NCI-H2107 (cell line): ENCODE measurements around the gene MDC1.

Experiments
- DNase-seq: peaks from one replicate; lab custom pipeline; 2025; lab: John Stamatoyannopoulos, UW

The MDC1 gene

DNA sequence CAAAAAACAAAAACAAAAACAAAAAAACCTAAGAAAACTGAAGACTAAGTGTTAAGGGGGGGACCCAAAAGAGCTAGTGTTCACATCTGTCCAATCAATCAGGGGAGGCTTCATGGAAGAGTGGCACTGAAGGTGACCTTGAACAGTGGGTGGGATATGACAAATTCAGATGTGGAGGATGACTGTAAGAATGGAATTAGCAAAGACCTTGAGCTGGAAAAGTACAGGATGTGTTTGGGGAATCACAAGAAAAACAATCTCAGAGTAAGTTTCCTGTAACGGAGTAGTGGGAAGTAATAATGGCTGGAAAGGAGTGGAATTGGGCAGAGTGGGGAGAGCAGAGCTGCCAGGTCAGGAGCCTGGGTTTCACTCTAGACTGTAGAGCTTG, 30.2 kb upstream of the MDC1 start:
- no peak for DNase-seq

- DNase-seq, result no peak
Measured at GRCh38 chr6:30744054-30744805, 27.1 kb upstream of the MDC1 start, which contains the start of gene IER3. IER3 (minus strand) TSS chr6:30744547; CDS start chr6:30744518, 29 bp downstream.

DNA sequence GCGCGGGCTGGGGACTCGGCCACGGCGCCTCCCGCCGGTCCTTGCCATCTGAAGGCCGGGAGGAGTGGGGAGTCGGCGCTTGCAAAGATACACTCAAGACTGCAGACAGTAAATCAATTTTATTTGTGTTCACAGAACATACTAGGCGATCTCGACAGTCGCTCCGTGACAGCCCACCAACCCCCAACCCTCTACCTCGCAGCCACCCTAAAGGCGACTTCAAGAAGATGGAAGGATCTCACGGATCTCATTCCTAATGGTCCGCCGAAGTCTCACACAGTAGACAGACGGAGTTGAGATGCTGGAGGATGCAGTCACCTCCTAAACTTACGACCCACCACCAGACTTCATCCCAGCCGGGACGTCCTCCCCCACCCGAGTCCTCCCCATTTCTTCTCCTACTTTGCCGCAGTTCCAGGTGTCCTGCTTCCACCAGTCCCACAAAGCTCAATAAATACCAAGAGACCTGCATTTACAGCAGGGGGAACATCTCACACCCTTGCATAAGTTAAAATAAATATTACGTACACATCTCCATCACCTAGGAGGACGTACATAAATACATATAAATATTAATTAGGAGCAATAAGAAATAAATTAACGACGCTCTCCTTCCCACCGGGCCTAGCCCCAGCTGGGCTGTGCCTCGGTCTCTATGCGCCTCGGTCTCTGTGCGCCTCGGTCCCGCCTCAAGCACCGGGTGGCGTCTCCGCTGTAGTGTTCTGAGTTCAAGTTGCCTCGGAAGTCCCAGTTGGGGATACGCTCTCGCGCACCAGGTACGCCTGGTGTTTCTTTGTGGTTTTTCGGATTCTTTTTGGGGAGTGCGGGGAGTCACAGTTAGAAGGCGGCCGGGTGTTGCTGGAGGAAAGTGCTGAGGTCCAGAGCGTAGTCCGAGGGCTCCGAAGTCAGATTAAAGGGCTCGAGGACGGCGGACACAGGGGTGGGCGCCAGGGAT, 26.3 kb upstream of the MDC1 start:
- no peak for DNase-seq

DNA sequence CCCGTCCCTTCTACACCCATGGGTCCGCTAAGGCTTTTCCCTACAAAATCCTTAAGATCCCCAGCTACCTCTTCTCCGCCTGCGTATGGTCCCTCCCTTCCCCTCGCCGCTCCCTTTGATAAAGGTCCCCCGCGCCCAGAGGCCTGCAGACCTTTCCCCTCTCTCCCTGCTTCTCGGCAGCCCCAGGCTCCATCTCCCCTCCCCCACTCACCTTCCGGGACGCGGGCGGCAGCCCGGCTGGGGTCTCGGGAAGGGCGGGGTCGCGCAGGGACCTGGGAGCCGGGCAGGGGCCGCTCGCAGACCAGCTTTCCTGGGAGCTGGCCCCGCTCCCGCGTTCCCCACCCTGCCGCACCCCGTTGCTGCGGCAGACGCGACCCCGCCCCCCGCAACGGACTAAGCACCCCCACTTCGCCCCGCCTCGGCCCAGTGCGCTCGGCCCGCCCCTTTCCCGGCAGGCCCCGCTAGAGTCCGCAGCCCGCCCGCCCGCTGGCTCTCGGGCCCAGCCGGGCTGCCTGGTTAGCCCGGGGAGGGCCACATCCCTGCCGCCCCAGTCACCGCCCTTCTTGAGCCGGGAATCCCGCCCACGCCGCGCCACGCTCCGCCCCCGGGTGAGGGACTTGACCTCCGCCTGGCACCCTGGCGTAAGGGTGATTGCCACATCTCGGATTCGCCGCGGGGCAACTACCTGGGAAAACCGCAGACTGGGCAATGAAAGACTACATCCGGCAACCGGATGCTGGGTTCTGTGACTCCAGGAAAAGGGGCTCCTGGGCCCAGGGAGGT, 25.4 kb upstream of the MDC1 start, which contains the start of gene FLOT1:
Gene FLOT1, minus strand, starts transcription at position 372 of the 783 bp plus-strand sequence. CDS start 498 bp downstream, outside the sequence.
- peak; percentile 39 for DNase-seq

DNA sequence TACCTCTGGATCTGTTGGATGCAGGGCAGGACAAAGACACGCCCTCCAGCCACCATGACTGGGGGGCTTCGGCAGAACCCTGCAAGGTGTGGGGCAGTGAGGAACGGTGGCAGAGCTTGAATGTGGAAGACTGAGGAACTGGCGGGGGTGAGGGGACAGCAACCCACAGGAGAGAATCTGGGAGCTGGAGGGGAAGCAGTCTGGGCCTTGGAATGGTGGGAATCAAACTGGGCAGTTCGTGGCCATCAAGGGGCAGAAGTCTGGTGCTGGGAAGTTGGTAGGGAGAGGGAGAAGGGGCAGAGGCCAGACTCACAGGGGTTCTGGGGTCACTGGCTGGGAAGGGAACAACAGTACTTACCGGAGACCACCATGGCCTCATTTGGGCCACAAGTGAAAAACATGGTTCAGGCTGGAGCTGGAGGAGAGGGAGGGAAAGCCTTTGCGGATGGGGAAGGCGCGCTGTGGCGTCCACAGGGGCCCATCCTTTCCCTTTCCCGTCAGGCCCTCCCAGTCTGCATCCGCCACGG, 24.8 kb upstream of the MDC1 start:
- no peak for DNase-seq

GRCh38 chr6:30741063-30741779, 24.1 kb upstream of the MDC1 start:
- DNase-seq, result no peak

GRCh38 chr6:30740540-30740870, 23.4 kb upstream of the MDC1 start:
- no peak for DNase-seq

DNA sequence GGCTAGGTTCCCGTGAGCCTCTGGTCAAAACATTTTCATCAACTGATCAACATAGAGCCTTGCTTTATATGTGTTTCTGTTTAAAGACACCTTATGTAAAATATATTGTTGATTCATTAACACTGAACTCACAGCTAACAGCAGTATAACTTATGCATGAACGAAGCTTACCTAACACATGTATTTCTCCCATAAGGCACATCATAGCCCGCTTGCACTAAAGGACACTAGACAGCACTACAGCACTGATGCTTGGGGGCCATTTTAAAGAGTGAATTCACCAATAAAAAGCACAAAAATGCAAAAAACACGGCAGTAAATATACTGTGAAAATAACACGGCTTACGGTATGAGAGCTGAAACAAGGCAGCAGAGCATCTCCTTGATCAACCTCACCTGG, 21.5 kb upstream of the MDC1 start:
- no peak for DNase-seq

DNA sequence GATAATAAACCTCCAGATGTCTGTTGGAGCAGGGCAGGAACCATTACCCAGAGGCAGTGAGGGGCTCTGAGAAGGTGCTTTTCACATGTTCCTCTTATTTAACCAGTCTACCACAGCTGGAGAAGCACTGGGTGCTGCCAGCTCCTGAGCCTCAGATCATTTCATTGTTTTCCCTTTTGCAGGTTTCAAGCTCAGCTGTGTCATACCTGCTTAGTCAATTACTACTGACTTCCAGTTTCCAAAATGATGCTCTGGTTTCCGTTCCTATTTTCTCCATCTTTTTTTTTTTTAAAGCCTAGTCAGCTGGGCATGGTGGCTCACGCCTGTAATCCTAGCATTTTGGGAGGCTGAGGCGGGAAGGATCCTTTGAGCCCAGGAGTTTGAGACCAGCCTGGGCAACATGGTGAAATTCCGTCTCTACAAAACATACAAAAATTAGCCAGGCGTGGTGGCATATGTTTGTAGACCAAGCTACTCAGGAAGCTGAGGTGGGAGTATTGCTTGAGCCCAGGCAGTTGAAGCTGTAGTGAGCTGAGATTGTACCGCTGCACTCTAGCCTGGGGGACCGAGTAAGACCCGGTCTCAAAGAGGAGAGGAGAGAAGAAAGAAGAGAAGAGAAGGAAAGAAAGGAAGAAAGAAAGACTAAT, 18.7 kb upstream of the MDC1 start:
- DNase-seq, result no peak

- DNase-seq, result no peak
Measured at GRCh38 chr6:30732237-30732943, 15.3 kb upstream of the MDC1 start.

- DNase-seq, result peak; percentile 42
Measured at GRCh38 chr6:30730601-30731435, 13.7 kb upstream of the MDC1 start.

- no peak for DNase-seq
Measured at GRCh38 chr6:30727920-30728553, 11.0 kb upstream of the MDC1 start.

DNA sequence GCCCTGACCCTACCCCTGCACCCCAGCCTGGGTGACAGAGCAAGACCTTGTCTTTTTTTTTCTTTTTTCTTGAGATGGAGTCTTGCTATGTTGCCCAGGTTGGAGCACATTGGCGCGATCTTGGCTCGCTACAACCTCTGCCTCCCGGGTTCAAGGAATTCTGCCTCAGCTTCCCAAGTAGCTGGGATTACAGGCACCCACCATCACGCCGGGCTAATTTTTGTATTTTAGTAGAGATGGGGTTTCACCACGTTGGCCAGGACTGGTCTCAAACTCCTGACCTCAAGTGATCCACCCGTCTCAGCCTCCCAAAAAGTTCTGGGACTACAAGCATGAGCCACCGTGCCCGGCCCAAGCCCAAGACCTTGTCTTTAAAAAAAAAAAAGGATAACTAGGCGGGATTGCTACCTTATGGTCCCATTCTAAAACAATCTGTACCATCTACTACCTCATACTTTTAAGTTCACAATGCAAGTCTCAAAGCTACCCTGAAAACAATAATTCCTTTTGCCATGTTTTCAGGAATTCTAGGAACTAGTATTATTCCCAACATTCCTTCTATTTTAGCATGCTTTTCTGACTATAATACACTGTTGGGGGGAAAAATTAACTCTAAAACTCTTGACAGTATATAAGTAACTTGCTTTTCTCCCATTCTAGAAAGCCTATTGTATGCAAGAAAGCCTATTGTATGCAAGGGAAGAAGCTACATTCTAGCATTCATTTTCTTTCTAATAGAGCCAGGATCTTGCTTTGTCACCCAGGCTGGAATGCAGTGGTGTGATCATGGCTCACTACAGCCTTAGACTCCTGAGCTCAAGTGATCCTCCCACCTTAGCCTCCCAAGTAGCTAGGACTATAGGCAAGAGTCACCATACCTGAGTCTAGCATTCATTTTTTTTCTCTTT, 9.7 kb upstream of the MDC1 start:
- DNase-seq, result no peak

DNA sequence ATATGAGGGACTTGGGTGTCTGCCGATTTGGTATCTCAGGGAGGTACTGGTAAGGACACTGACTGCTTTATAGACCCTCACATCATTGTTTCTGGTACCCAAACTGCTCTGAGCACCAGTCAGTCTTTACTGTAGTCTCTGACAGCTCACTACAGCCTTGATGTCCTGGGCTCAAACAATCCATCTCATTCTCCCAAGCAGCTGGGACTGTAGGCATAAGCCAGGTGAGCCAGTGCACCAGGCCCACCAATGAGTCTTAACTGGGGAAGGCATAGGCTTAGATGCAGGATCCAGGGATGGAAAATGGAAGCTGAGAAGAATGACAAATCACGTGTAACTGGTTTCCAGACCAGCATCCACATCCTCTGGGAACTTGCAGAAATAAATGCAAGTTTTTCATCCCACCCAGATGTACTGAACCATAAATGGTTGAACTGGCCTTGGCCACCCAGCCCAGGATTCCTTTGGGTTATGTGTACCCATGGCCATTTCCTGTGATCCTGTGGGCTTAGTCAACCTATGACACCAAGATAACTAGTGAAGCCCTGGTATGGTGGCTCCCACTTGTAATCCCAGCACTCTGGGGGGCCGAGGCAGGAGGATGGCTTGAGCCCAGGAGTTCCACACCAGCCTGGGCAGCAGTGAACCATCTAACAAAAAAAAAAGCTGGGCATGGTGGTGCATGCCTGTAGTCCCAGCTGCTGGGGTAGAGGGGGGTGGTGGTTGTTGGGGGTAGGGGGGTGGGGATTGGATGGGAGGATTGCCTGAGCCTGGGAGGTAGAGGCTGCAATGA, 8.8 kb upstream of the MDC1 start:
- no peak for DNase-seq

GRCh38 chr6:30724906-30725667, 8.0 kb upstream of the MDC1 start:
- no peak for DNase-seq
